ENCODE results near the gene SCYL2. TPM values are rescaled to one million over a fixed set of nuclear protein-coding genes. Genes with fewer than 3 reads are reported as not detected.

SCYL2 gene
- total RNA-seq, 1 experiment from 2014 or later: 41.4 TPM

- Histone ChIP-seq H3K27me3 (ENCODE audit: insufficient read depth, low read length) (no peaks in the 10 kb centered on the region), H3K18ac (ENCODE audit: insufficient read length, low read depth, low read length) (no peak overlapping the region), H3K4me2 (ENCODE audit: insufficient read depth, insufficient read length, low read length) (no peak overlapping the region), H3K4ac (ENCODE audit: low read depth, low read length) (no peak overlapping the region), H4K91ac (ENCODE audit: insufficient read length, low read depth, low read length) (no peak overlapping the region), H3K9me3 (ENCODE audit: control insufficient read depth, low read depth, low read length) (no peaks in the 10 kb centered on the region), H3K79me1 (ENCODE audit: insufficient read depth, low read depth, low read length, poor library complexity, severe bottlenecking) (no peaks in the 10 kb centered on the region), H3K4me1 (ENCODE audit: insufficient read depth, low read length) (no peaks in the 10 kb centered on the region), H3K23ac (ENCODE audit: insufficient read length, low read depth, low read length) (no peak overlapping the region), H2BK120ac (ENCODE audit: low read depth, low read length, poor library complexity, severe bottlenecking) (no peak overlapping the region), H3K56ac (ENCODE audit: insufficient read length, low read depth, low read length) (no peak overlapping the region), H3T11ph (ENCODE audit: low read length) (no peak overlapping the region), H4K20me1 (ENCODE audit: control insufficient read depth, insufficient read depth, insufficient read length) (no peaks in the 10 kb centered on the region), H2AFZ (ENCODE audit: low read length) (no peak overlapping the region), H4K8ac (replicated peaks; ENCODE audit: insufficient read length, low read depth, low read length) (no peak overlapping the region), H2BK15ac (ENCODE audit: low read depth, low read length) (no peak overlapping the region), H3K79me2 (ENCODE audit: insufficient read depth, low read length) (no peaks in the 10 kb centered on the region), H2BK20ac (ENCODE audit: low read depth, low read length, poor library complexity, severe bottlenecking) (no peak overlapping the region), H3K9ac (ENCODE audit: extremely low read depth, insufficient read length, low read length) (no peak overlapping the region), H4K5ac (ENCODE audit: insufficient read length, low read depth, low read length) (no peak overlapping the region), H2BK12ac (ENCODE audit: insufficient read length, low read depth, low read length) (no peak overlapping the region), H3K27ac (ENCODE audit: insufficient read length, low read depth, low read length) (no peak overlapping the region), H2AK5ac (ENCODE audit: insufficient read length, low read length) (no peak overlapping the region), H3K14ac (ENCODE audit: insufficient read depth, low read length) (no peak overlapping the region), H2BK5ac (ENCODE audit: insufficient read length, low read length) (no peak overlapping the region), H3K23me2 (ENCODE audit: insufficient read length, low read depth, low read length, poor library complexity, severe bottlenecking) (no peaks in the 10 kb centered on the region)
- no peaks in the 10 kb centered on the region for H3K27me3 Mint-ChIP-seq (ENCODE audit: low read depth)
- no peaks in the 10 kb centered on the region for H3K4me1 Mint-ChIP-seq
- H3K36me3 Mint-ChIP-seq (ENCODE audit: insufficient read depth in 1 of 3, low read depth in 3 of 3): no peaks in the 10 kb centered on the region
- WGBS (ENCODE audit: extremely low coverage, insufficient read length, low lambda C conversion rate): no CpG with 5 or more reads among the region's 2 CpGs
- no peak overlapping the region for H3K27ac Mint-ChIP-seq
- H3K9me3 Mint-ChIP-seq: no peaks in the 10 kb centered on the region
- TF ChIP-seq CTCF (conservative IDR thresholded peaks at IDR 0.05): no peak
- DNase-seq: no peak
- no peak overlapping the region for H3K4me3 Mint-ChIP-seq
Measured at GRCh38 chr12:100251917-100252316, 15.1 kb upstream of the SCYL2 start.

Data from H9 (cell line).